Mucosa of descending colon (tissue), 3 donors: ENCODE measurements around the gene FCF1. TPM values are rescaled to one million over a fixed set of nuclear protein-coding genes. Genes with fewer than 3 reads are reported as not detected.

Source experiments
- ATAC-seq: fragments of 200-7000 bp; cut with Tn5 transposase; one replicate; pipeline ENCODE4 v1.9.1; 2020; ENCODE audit warnings: mild to moderate bottlenecking, moderate library complexity
- DNase-seq, 3 donors: peaks; one replicate each; pipeline ENCODE4 v3.0.0-alpha.2; 2020
- H3K36me3 ChIP-seq: fragments of 200-600 bp; one replicate; pipeline ENCODE4 v1.8.0; 2021; ENCODE audit warnings: low read depth, mild to moderate bottlenecking
- H3K4me1 ChIP-seq: fragments of 200-600 bp; one replicate; pipeline ENCODE4 v1.8.0; 2021; ENCODE audit warnings: low read depth, mild to moderate bottlenecking
- H3K4me3 ChIP-seq: fragments of 200-600 bp; one replicate; pipeline ENCODE4 v1.8.0; 2021; ENCODE audit warnings: mild to moderate bottlenecking
- H3K9me3 ChIP-seq: fragments of 200-600 bp; one replicate; pipeline ENCODE4 v1.8.0; 2021; ENCODE audit warnings: mild to moderate bottlenecking
- CTCF ChIP-seq: fragments of 200-600 bp; IDR thresholded peaks from one replicate; pipeline ENCODE4 v1.8.0; 2022; ENCODE audit warnings: antibody characterized with exemption, mild to moderate bottlenecking
- intact Hi-C, 2 donors: fragments of 100-400 bp; cut with DNase I in 1 of 2; cut with micrococcal nuclease in 1 of 2; formaldehyde crosslinking; loops; one replicate each; pipeline versions ENCODE4 v1.11.0 to v1.11.1; 2022; cut with DNase I, micrococcal nuclease
- total RNA-seq, 3 donors: library from RNA; stranded (reverse); fragmentation: NEBNext Ultra II Directional in 2 of 3; extraction: Animal tissue kit (Norgen Biotek cat#: 25700) in 2 of 3; gene quantifications; one replicate each; pipeline versions ENCODE4 v1.2.1 to v1.2.4, GENCODE V29; 2021 to 2023
- donor health status: DM: no; HTN: no; CAD: no; lungs with moderate emphysema.
- donor health status: DM: no; HTN: no; CAD: no.
- donor health status: DM: no; HTN: yes; CAD: no.

Gene FCF1
- total RNA-seq, 3 donors from 2014 or later, result 31.7 to 46.5 (median 43.0) TPM

- Histone ChIP-seq H3K36me3 (no peaks in the 10 kb centered on the region), H3K4me3 (no peak overlapping the region), H3K4me1 (peaks cover 12% of the 10 kb centered on the region), H3K9me3 (no peaks in the 10 kb centered on the region)
- no peak for DNase-seq
- TF ChIP-seq CTCF, result no peak
- intact Hi-C loops, result no loop called here
- ATAC-seq, result no peak
Measured at GRCh38 chr14:74682169-74682952, 30.6 kb upstream of the FCF1 start.

- no peaks in the 10 kb centered on the region for H3K36me3 ChIP-seq
- ATAC-seq, result no peak
- DNase-seq, result no peak
- no peak overlapping the region for H3K4me3 ChIP-seq
- no peaks in the 10 kb centered on the region for H3K9me3 ChIP-seq
- intact Hi-C loops, result no loop called here
- H3K4me1 ChIP-seq, result peaks cover 12% of the 10 kb centered on the region
- no peak for TF ChIP-seq CTCF
Measured at GRCh38 chr14:74683406-74683805, 29.5 kb upstream of the FCF1 start.

GRCh38 chr14:74684434-74684833 is 28.5 kb upstream of the FCF1 start:
- Histone ChIP-seq H3K4me1 (peaks cover 12% of the 10 kb centered on the region), H3K9me3 (no peaks in the 10 kb centered on the region)
- DNase-seq, result peak in 1 of 3 donors; percentile 7

GRCh38 chr14:74685056-74685455 is 27.9 kb upstream of the FCF1 start:
- H3K4me3 ChIP-seq, result no peak overlapping the region
- DNase-seq, result no peak
- TF ChIP-seq CTCF, result no peak
- intact Hi-C loops, result no loop called here
- no peak for ATAC-seq
- H3K36me3 ChIP-seq, result no peaks in the 10 kb centered on the region
- H3K9me3 ChIP-seq, result no peaks in the 10 kb centered on the region
- peaks cover 12% of the 10 kb centered on the region for H3K4me1 ChIP-seq

More at GRCh38 chr14:74684434-74684833, 28.5 kb upstream of the FCF1 start:
- TF ChIP-seq CTCF, result no peak
- intact Hi-C loops, result no loop called here
- Histone ChIP-seq H3K36me3 (no peaks in the 10 kb centered on the region), H3K4me3 (no peak overlapping the region)
- ATAC-seq, result no peak

- Histone ChIP-seq H3K4me1 (peaks cover 12% of the 10 kb centered on the region), H3K9me3 (no peaks in the 10 kb centered on the region), H3K4me3 (no peak overlapping the region), H3K36me3 (no peaks in the 10 kb centered on the region)
- ATAC-seq (peak; percentile 98), DNase-seq (peak in 1 of 3 donors; percentile 17)
- TF ChIP-seq CTCF, result no peak
- intact Hi-C loops, result no loop called here
Measured at GRCh38 chr14:74685921-74686678, 26.8 kb upstream of the FCF1 start.
